ENCODE results near the gene RNF213. TPM values are rescaled to one million over a fixed set of nuclear protein-coding genes. Genes with fewer than 3 reads are reported as not detected.

Gene RNF213
- total RNA-seq, 2 experiments from 2014 or later, result 597 to 1,208 TPM

GRCh38 chr17:80382446-80382845 is 121.8 kb downstream of the RNF213 start:
- CTCF ChIA-PET, result interaction anchor here (1.3 to 1.5 kb wide), 2 partner anchors 12 to 32 kb away, joined by 3 read pairs; partner anchors contain the start of gene ENDOV
- H3K27ac Mint-ChIP-seq, result no peak overlapping the region
- peaks cover 18% of the 10 kb centered on the region for H3K4me1 Mint-ChIP-seq
- no peak for DNase-seq
- no peaks in the 10 kb centered on the region for H3K9me3 Mint-ChIP-seq (ENCODE audit: low read depth)
- no peaks in the 10 kb centered on the region for H3K27me3 Mint-ChIP-seq
- no peak overlapping the region for H3K4me3 Mint-ChIP-seq
- no peak for ATAC-seq
- H3K36me3 Mint-ChIP-seq, result peaks cover 89% of the 10 kb centered on the region

- Mint-ChIP-seq H3K36me3 (peaks cover 87% of the 10 kb centered on the region), H3K4me3 (no peak overlapping the region), H3K27ac (peak overlapping the region; percentile 47), H3K27me3 (no peaks in the 10 kb centered on the region), H3K9me3 (ENCODE audit: low read depth) (no peaks in the 10 kb centered on the region), H3K4me1 (peaks cover 16% of the 10 kb centered on the region)
- ATAC-seq (no peak), DNase-seq (no peak)
- CTCF ChIA-PET, result interaction anchor here (1.3 to 1.5 kb wide), 2 partner anchors 11 to 32 kb away, joined by 3 read pairs; partner anchors contain the start of gene ENDOV
These were observed 122.3 kb downstream of the RNF213 start for GRCh38 chr17:80382956-80383355.

- Mint-ChIP-seq H3K4me3 (no peak overlapping the region), H3K4me1 (peaks cover 18% of the 10 kb centered on the region), H3K9me3 (ENCODE audit: low read depth) (no peaks in the 10 kb centered on the region), H3K27me3 (no peaks in the 10 kb centered on the region), H3K36me3 (peaks cover 88% of the 10 kb centered on the region), H3K27ac (peak overlapping the region; percentile 80)
- CTCF ChIA-PET, result interaction anchor here (1.1 kb wide), 1 partner anchor 19 kb away, joined by 3 read pairs; no protein-coding TSS in a partner anchor
- DNase-seq, result no peak
- ATAC-seq, result no peak
These were observed 123.7 kb downstream of the RNF213 start for GRCh38 chr17:80384078-80384960.

GRCh38 chr17:80385046-80385445 is 124.4 kb downstream of the RNF213 start:
- CTCF ChIA-PET, result interaction anchor here (1.1 kb wide), 1 partner anchor 20 kb away, joined by 3 read pairs; no protein-coding TSS in a partner anchor
- peaks cover 88% of the 10 kb centered on the region for H3K36me3 Mint-ChIP-seq
- H3K27ac Mint-ChIP-seq, result no peak overlapping the region
- H3K9me3 Mint-ChIP-seq (ENCODE audit: low read depth), result no peaks in the 10 kb centered on the region
- DNase-seq, result no peak
- no peak overlapping the region for H3K4me3 Mint-ChIP-seq
- no peaks in the 10 kb centered on the region for H3K27me3 Mint-ChIP-seq
- H3K4me1 Mint-ChIP-seq, result peaks cover 20% of the 10 kb centered on the region
- ATAC-seq, result no peak

GRCh38 chr17:80386341-80386740 is 125.7 kb downstream of the RNF213 start:
- no peak overlapping the region for H3K4me3 Mint-ChIP-seq
- peaks cover 84% of the 10 kb centered on the region for H3K36me3 Mint-ChIP-seq
- no peaks in the 10 kb centered on the region for H3K9me3 Mint-ChIP-seq (ENCODE audit: low read depth)
- peaks cover 20% of the 10 kb centered on the region for H3K4me1 Mint-ChIP-seq
- CTCF ChIA-PET, result no interaction called here
- H3K27ac Mint-ChIP-seq, result no peak overlapping the region
- DNase-seq, result no peak
- no peak for ATAC-seq
- no peaks in the 10 kb centered on the region for H3K27me3 Mint-ChIP-seq

- Mint-ChIP-seq H3K27ac (peak overlapping the region; percentile 43), H3K27me3 (no peaks in the 10 kb centered on the region), H3K4me3 (no peak overlapping the region), H3K36me3 (peaks cover 82% of the 10 kb centered on the region), H3K4me1 (peaks cover 20% of the 10 kb centered on the region), H3K9me3 (ENCODE audit: low read depth) (no peaks in the 10 kb centered on the region)
- CTCF ChIA-PET, result no interaction called here
- DNase-seq (no peak), ATAC-seq (no peak)
These were observed 126.4 kb downstream of the RNF213 start for GRCh38 chr17:80387071-80387470.

- ATAC-seq (no peak), DNase-seq (no peak)
- Mint-ChIP-seq H3K4me3 (no peak overlapping the region), H3K4me1 (peaks cover 18% of the 10 kb centered on the region), H3K9me3 (ENCODE audit: low read depth) (no peaks in the 10 kb centered on the region), H3K27ac (no peak overlapping the region), H3K36me3 (peaks cover 80% of the 10 kb centered on the region), H3K27me3 (no peaks in the 10 kb centered on the region)
- CTCF ChIA-PET, result no interaction called here
These were observed 127.5 kb downstream of the RNF213 start for GRCh38 chr17:80388175-80388574.

GRCh38 chr17:80388601-80389000 is 127.9 kb downstream of the RNF213 start:
- Mint-ChIP-seq H3K27ac (no peak overlapping the region), H3K4me1 (peaks cover 17% of the 10 kb centered on the region), H3K27me3 (no peaks in the 10 kb centered on the region), H3K9me3 (ENCODE audit: low read depth) (no peaks in the 10 kb centered on the region), H3K36me3 (peaks cover 80% of the 10 kb centered on the region), H3K4me3 (no peak overlapping the region)
- CTCF ChIA-PET, result no interaction called here
- DNase-seq (no peak), ATAC-seq (no peak)

- DNase-seq (no peak), ATAC-seq (no peak)
- H3K27me3 Mint-ChIP-seq, result no peaks in the 10 kb centered on the region
- H3K9me3 Mint-ChIP-seq (ENCODE audit: low read depth), result no peaks in the 10 kb centered on the region
- H3K36me3 Mint-ChIP-seq, result peaks cover 80% of the 10 kb centered on the region
- no peak overlapping the region for H3K4me3 Mint-ChIP-seq
- CTCF ChIA-PET, result no interaction called here
- H3K4me1 Mint-ChIP-seq, result peaks cover 14% of the 10 kb centered on the region
- H3K27ac Mint-ChIP-seq, result no peak overlapping the region
These were observed 128.7 kb downstream of the RNF213 start for GRCh38 chr17:80389011-80389995.

GRCh38 chr17:80393241-80393890 is 132.7 kb downstream of the RNF213 start:
- ATAC-seq (no peak), DNase-seq (no peak)
- Mint-ChIP-seq H3K4me3 (no peak overlapping the region), H3K4me1 (peaks cover 17% of the 10 kb centered on the region), H3K36me3 (peaks cover 62% of the 10 kb centered on the region), H3K27ac (peak overlapping the region; percentile 28), H3K9me3 (ENCODE audit: low read depth) (no peaks in the 10 kb centered on the region), H3K27me3 (no peaks in the 10 kb centered on the region)
- CTCF ChIA-PET, result interaction anchor here (0.9 kb wide), 1 partner anchor 11 kb away, joined by 3 read pairs; no protein-coding TSS in a partner anchor

- no peaks in the 10 kb centered on the region for H3K27me3 Mint-ChIP-seq
- no peak for DNase-seq
- no peak for ATAC-seq
- H3K4me1 Mint-ChIP-seq, result peaks cover 17% of the 10 kb centered on the region
- CTCF ChIA-PET, result interaction anchor here (0.9 kb wide), 1 partner anchor 11 kb away, joined by 3 read pairs; no protein-coding TSS in a partner anchor
- H3K36me3 Mint-ChIP-seq, result peaks cover 56% of the 10 kb centered on the region
- peak overlapping the region; percentile 28 for H3K27ac Mint-ChIP-seq
- H3K9me3 Mint-ChIP-seq (ENCODE audit: low read depth), result no peaks in the 10 kb centered on the region
- H3K4me3 Mint-ChIP-seq, result no peak overlapping the region
These were observed 133.3 kb downstream of the RNF213 start for GRCh38 chr17:80393961-80394360.

- Mint-ChIP-seq H3K4me3 (no peak overlapping the region), H3K27me3 (no peaks in the 10 kb centered on the region), H3K36me3 (peaks cover 48% of the 10 kb centered on the region), H3K9me3 (ENCODE audit: low read depth) (no peaks in the 10 kb centered on the region), H3K4me1 (peaks cover 13% of the 10 kb centered on the region), H3K27ac (no peak overlapping the region)
- CTCF ChIA-PET, result interaction anchor here (0.9 kb wide), 1 partner anchor 12 kb away, joined by 3 read pairs; no protein-coding TSS in a partner anchor
- DNase-seq (no peak), ATAC-seq (no peak)
These were observed 134.1 kb downstream of the RNF213 start for GRCh38 chr17:80394629-80395216.
